Measurements from ENCODE around the gene EME1.
"Not testable (repeated sequence)": the region's sequence is repeated elsewhere in the genome, so short reads cannot be mapped to it uniquely, and the experiment has no call there.

DNA sequence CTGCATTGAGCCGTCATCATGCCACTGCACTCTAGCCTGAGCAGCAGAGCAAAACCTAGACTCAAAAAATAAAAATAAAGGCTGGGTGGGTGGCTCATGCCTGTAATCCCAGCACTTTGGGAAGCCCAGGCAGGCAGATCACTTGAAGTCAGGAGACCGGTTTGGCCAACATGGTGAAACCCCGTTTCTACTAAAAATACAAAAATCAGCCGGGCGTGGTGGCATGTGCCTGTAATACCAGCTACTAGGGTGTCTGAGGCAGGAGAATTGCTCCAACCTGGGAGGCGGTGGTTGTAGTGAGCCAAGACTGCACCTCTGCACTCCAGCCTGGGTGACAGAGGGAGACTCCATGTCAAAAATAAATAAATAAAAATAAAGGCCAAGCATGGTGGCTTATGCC, 55.1 kb downstream of the EME1 start:
- TF ChIP-seq ZNF565 (CRISPR knock-in tag; conservative IDR thresholded peaks at IDR 0.05; ENCODE audit: low read depth); PATZ1 (CRISPR knock-in tag; IDR thresholded peaks at IDR 0.05; ENCODE audit: borderline replicate concordance); ZNF70 (CRISPR knock-in tag; IDR thresholded peaks at IDR 0.05); SNAI2 (CRISPR knock-in tag; IDR thresholded peaks at IDR 0.05): not testable (repeated sequence)
